ENCODE data around the gene C10orf143.

DNA sequence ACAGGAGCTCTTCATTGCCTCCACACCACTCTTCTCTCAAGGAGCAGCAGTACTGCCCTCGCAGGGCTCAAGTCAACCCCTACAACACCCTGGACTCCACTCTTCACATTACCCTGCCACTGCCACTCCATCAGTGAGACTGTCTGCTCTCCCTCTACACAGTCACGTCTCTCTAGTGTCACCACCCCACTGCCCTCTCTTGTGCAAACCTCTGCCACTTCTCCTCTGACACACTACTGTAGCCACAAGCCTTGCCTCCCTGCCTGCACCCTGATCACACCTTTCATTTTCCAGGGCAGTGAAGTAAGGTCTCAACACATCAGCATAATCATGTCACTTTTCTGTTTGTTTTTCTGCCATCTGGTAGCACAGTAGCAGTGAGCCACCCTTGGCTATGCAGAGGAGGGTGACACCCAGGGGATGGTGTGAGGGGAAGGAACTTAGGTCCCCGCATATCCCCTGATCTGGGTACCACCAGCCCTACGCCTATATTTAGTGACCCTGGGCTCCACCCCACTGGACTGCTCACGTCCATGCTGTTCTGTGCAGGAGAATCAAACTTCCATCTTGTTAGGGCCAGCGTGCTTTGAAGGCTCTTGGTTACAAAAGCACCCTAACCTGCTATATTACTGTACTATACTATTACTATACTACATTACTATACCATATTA is 1.6 kb downstream of the C10orf143 start:
- TF ChIP-seq POLR2A (IDR thresholded peaks at IDR 0.05) (no peak), POLR2AphosphoS5 (IDR thresholded peaks at IDR 0.05) (no peak)
- TF ChIP-seq, protein P1, sequence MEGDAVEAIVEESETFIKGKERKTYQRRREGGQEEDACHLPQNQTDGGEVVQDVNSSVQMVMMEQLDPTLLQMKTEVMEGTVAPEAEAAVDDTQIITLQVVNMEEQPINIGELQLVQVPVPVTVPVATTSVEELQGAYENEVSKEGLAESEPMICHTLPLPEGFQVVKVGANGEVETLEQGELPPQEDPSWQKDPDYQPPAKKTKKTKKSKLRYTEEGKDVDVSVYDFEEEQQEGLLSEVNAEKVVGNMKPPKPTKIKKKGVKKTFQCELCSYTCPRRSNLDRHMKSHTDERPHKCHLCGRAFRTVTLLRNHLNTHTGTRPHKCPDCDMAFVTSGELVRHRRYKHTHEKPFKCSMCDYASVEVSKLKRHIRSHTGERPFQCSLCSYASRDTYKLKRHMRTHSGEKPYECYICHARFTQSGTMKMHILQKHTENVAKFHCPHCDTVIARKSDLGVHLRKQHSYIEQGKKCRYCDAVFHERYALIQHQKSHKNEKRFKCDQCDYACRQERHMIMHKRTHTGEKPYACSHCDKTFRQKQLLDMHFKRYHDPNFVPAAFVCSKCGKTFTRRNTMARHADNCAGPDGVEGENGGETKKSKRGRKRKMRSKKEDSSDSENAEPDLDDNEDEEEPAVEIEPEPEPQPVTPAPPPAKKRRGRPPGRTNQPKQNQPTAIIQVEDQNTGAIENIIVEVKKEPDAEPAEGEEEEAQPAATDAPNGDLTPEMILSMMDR (IDR thresholded peaks at IDR 0.05) = no peak
